ENCODE measurements around the gene NPLOC4.

NPLOC4 gene

GRCh38 chr17:81664051-81664470 lies 27.1 kb upstream of the NPLOC4 start:
- H3K4me3 ChIP-seq (ENCODE audit: low read length, poor library complexity, severe bottlenecking) = no peak overlapping the region
- H4K20me1 ChIP-seq (ENCODE audit: insufficient read depth, low read length, poor library complexity, severe bottlenecking) = peaks cover 10% of the 10 kb centered on the region
- H3K9me3 ChIP-seq (ENCODE audit: insufficient read depth, low read depth, low read length) = no peaks in the 10 kb centered on the region
- no peak overlapping the region for H3K4me2 ChIP-seq (ENCODE audit: low read depth, low read length, poor library complexity, severe bottlenecking)
- H3K27me3 ChIP-seq (ENCODE audit: insufficient read depth, low read length, poor library complexity, severe bottlenecking) = no peaks in the 10 kb centered on the region
- no peak overlapping the region for H3K9ac ChIP-seq (ENCODE audit: low read depth, low read length, poor library complexity, severe bottlenecking)
- H3K4me1 ChIP-seq (ENCODE audit: insufficient read depth, low read length, poor library complexity, severe bottlenecking) = peaks cover 38% of the 10 kb centered on the region
- H3K36me3 ChIP-seq (ENCODE audit: insufficient read depth, low read length) = no peaks in the 10 kb centered on the region
- peaks cover 8% of the 10 kb centered on the region for H3F3A ChIP-seq (ENCODE audit: low read depth)
- no peak overlapping the region for H2AFZ ChIP-seq (ENCODE audit: low read length)
- TF ChIP-seq CTCF (conservative IDR thresholded peaks at IDR 0.05; ENCODE audit: low read length) (no peak), EZH2phosphoT487 (IDR thresholded peaks at IDR 0.05; ENCODE audit: borderline replicate concordance) (no peak)
- peaks cover 47% of the 10 kb centered on the region for H3K79me2 ChIP-seq (ENCODE audit: insufficient read depth, low read length)
- no peaks in the 10 kb centered on the region for H3K9me2 ChIP-seq (replicated peaks; ENCODE audit: low read depth, low read length)

- H3K4me3 ChIP-seq (ENCODE audit: low read length, poor library complexity, severe bottlenecking) = no peak overlapping the region
- no peak overlapping the region for H3K9ac ChIP-seq (ENCODE audit: low read depth, low read length, poor library complexity, severe bottlenecking)
- peaks cover 27% of the 10 kb centered on the region for H3K79me2 ChIP-seq (ENCODE audit: insufficient read depth, low read length)
- H3K4me2 ChIP-seq (ENCODE audit: low read depth, low read length, poor library complexity, severe bottlenecking) = no peak overlapping the region
- no peak for TF ChIP-seq CTCF (conservative IDR thresholded peaks at IDR 0.05; ENCODE audit: low read length)
- TF ChIP-seq EZH2phosphoT487 (IDR thresholded peaks at IDR 0.05; ENCODE audit: borderline replicate concordance) = no peak
- no peaks in the 10 kb centered on the region for H3K9me3 ChIP-seq (ENCODE audit: insufficient read depth, low read depth, low read length)
- peaks cover 8% of the 10 kb centered on the region for H3F3A ChIP-seq (ENCODE audit: low read depth)
- H3K36me3 ChIP-seq (ENCODE audit: insufficient read depth, low read length) = no peaks in the 10 kb centered on the region
- peaks cover 30% of the 10 kb centered on the region for H3K4me1 ChIP-seq (ENCODE audit: insufficient read depth, low read length, poor library complexity, severe bottlenecking)
- H2AFZ ChIP-seq (ENCODE audit: low read length) = no peak overlapping the region
- H3K9me2 ChIP-seq (replicated peaks; ENCODE audit: low read depth, low read length) = no peaks in the 10 kb centered on the region
- H4K20me1 ChIP-seq (ENCODE audit: insufficient read depth, low read length, poor library complexity, severe bottlenecking) = peaks cover 3% of the 10 kb centered on the region
- H3K27me3 ChIP-seq (ENCODE audit: insufficient read depth, low read length, poor library complexity, severe bottlenecking) = no peaks in the 10 kb centered on the region
These were observed 25.1 kb upstream of the NPLOC4 start for GRCh38 chr17:81662002-81662401.

GRCh38 chr17:81660441-81660840 lies 23.5 kb upstream of the NPLOC4 start:
- Histone ChIP-seq H3K9me2 (replicated peaks; ENCODE audit: low read depth, low read length) (no peaks in the 10 kb centered on the region), H3K79me2 (ENCODE audit: insufficient read depth, low read length) (peaks cover 15% of the 10 kb centered on the region), H3K4me2 (ENCODE audit: low read depth, low read length, poor library complexity, severe bottlenecking) (no peak overlapping the region), H3K27me3 (ENCODE audit: insufficient read depth, low read length, poor library complexity, severe bottlenecking) (no peaks in the 10 kb centered on the region), H3K9me3 (ENCODE audit: insufficient read depth, low read depth, low read length) (no peaks in the 10 kb centered on the region), H3K4me3 (ENCODE audit: low read length, poor library complexity, severe bottlenecking) (no peak overlapping the region), H2AFZ (ENCODE audit: low read length) (no peak overlapping the region), H3K36me3 (ENCODE audit: insufficient read depth, low read length) (no peaks in the 10 kb centered on the region), H3K9ac (ENCODE audit: low read depth, low read length, poor library complexity, severe bottlenecking) (no peak overlapping the region), H3K4me1 (ENCODE audit: insufficient read depth, low read length, poor library complexity, severe bottlenecking) (peaks cover 35% of the 10 kb centered on the region), H4K20me1 (ENCODE audit: insufficient read depth, low read length, poor library complexity, severe bottlenecking) (peaks cover 3% of the 10 kb centered on the region), H3F3A (ENCODE audit: low read depth) (peaks cover 3% of the 10 kb centered on the region; the same call in 1 of the 2 replicates)
- TF ChIP-seq CTCF (conservative IDR thresholded peaks at IDR 0.05; ENCODE audit: low read length) = no peak
- no peak for TF ChIP-seq EZH2phosphoT487 (IDR thresholded peaks at IDR 0.05; ENCODE audit: borderline replicate concordance)

All from Loucy (cell line).